H1 (cell line): ENCODE results near the gene ADGRV1. TPM values are rescaled to one million over a fixed set of nuclear protein-coding genes. Genes with fewer than 3 reads are reported as not detected.

Experiments
- CTCF ChIA-PET: fragments of 300-600 bp; sonication (Branson Sonifier 250); formaldehyde crosslinking; loops from one replicate; lab custom pipeline; 2021; ENCODE audit not compliant: partially characterized antibody; lab: Charles Lee
- POLR2A ChIA-PET: fragments of 300-600 bp; sonication (Branson Sonifier 250); formaldehyde crosslinking; loops from one replicate; lab custom pipeline; 2021; ENCODE audit warnings: inconsistent platforms; ENCODE audit not compliant: partially characterized antibody; lab: Charles Lee
- DNase-seq, 2 experiments: peaks; one replicate each; pipeline versions ENCODE4 v3.0.0 to v3.0.0-alpha.2; 2010 to 2022; ENCODE audit warnings: low spot score in 2 of 2, low read depth in 1 of 2, mixed read lengths in 1 of 2
- FAIRE-seq: peaks from 2 replicates; lab custom pipeline; 2011; peaks lifted over from hg19 to GRCh38; lab: Jason Lieb, UNC
- H2AFZ ChIP-seq: 2 replicates; pipeline ENCODE4 v1.8.1; 2012; ENCODE audit warnings: low read length, inconsistent platforms
- H2AK5ac ChIP-seq: 2 replicates; pipeline ENCODE4 v1.6.1; 2013; ENCODE audit warnings: low read depth, low read length
- H2BK120ac ChIP-seq: replicated peaks from 2 replicates; pipeline ENCODE3; 2013; ENCODE audit warnings: low read depth, low read length, inconsistent platforms
- H2BK12ac ChIP-seq: 2 replicates; pipeline ENCODE4 v1.6.1; 2013; ENCODE audit warnings: low read depth, low read length
- H2BK15ac ChIP-seq: 2 replicates; pipeline ENCODE4 v1.6.1; 2013; ENCODE audit warnings: low read length
- H2BK20ac ChIP-seq: 2 replicates; pipeline ENCODE4 v1.6.1; 2013; ENCODE audit warnings: low read length
- H2BK5ac ChIP-seq: 2 replicates; pipeline ENCODE4 v1.6.1; 2013; ENCODE audit warnings: low read depth, low read length
- H3K14ac ChIP-seq: 2 replicates; pipeline ENCODE4 v1.6.1; 2013; ENCODE audit warnings: inconsistent platforms; ENCODE audit not compliant: insufficient read length
- H3K18ac ChIP-seq: 2 replicates; pipeline ENCODE4 v1.6.1; 2013; ENCODE audit warnings: low read length; ENCODE audit errors: extremely low read depth
- H3K23ac ChIP-seq: 2 replicates; pipeline ENCODE4 v1.6.1; 2013; ENCODE audit warnings: inconsistent platforms; ENCODE audit not compliant: insufficient read length
- H3K23me2 ChIP-seq: 2 replicates; pipeline ENCODE4 v1.6.1; 2013; ENCODE audit warnings: low read depth, low read length
- H3K27ac ChIP-seq: 2 replicates; pipeline ENCODE4 v1.6.1; 2011; ENCODE audit warnings: low read depth, low read length, inconsistent platforms
- H3K27me3 ChIP-seq, 4 experiments: replicated peaks in 1 of 4; 1 replicate in 1 of 4; 2 replicates in 3 of 4; pipeline versions ENCODE4 v1.6.1 to v1.8.1; 2011 to 2013; ENCODE audit warnings: low read length in 3 of 4, mild to moderate bottlenecking in 3 of 4, inconsistent platforms in 2 of 4, mixed read lengths in 2 of 4, moderate library complexity in 1 of 4; ENCODE audit not compliant: control insufficient read depth in 3 of 4, insufficient read depth in 3 of 4; ENCODE audit errors: extremely low read depth in 1 of 4
- H3K36me3 ChIP-seq, 4 experiments: 2 replicates each; pipeline versions ENCODE4 v1.6.1 to v1.8.1; 2011 to 2013; ENCODE audit warnings: mild to moderate bottlenecking in 4 of 4, low read length in 3 of 4, moderate library complexity in 2 of 4, control low read depth in 1 of 4, inconsistent platforms in 1 of 4; ENCODE audit not compliant: insufficient read depth in 4 of 4, control insufficient read depth in 2 of 4
- H3K4ac ChIP-seq: replicated peaks from 2 replicates; pipeline ENCODE3; 2013; ENCODE audit warnings: low read length, low read depth, mixed read lengths, inconsistent platforms; ENCODE audit not compliant: insufficient read length
- H3K4me1 ChIP-seq, 4 experiments: replicated peaks in 1 of 4; 1 replicate in 1 of 4; 2 replicates in 3 of 4; pipeline versions ENCODE4 v1.6.1 to v1.8.1; 2011 to 2013; ENCODE audit warnings: low read length in 3 of 4, inconsistent platforms in 2 of 4, mixed read lengths in 1 of 4; ENCODE audit not compliant: insufficient read depth in 4 of 4, control insufficient read depth in 3 of 4
- H3K4me2 ChIP-seq, 2 experiments: 2 replicates each; pipeline versions ENCODE4 v1.6.1 to v1.8.1; 2011 to 2013; ENCODE audit warnings: low read depth in 2 of 2, low read length in 2 of 2, control low read depth in 1 of 2, inconsistent platforms in 1 of 2, mild to moderate bottlenecking in 1 of 2; ENCODE audit not compliant: insufficient read depth in 1 of 2
- H3K4me3 ChIP-seq, 4 experiments: fragments of 200-600, 300-600 bp in 1 of 4; sonication (generic), shearing (Covaris generic), sonication (Bioruptor Twin) in 1 of 4; 2 replicates each; pipeline versions ENCODE4 v1.5.1 to v1.8.1; 2011 to 2016; ENCODE audit warnings: low read length in 4 of 4, low read depth in 3 of 4, control low read depth in 2 of 4, inconsistent platforms in 2 of 4, mild to moderate bottlenecking in 2 of 4, mixed read lengths in 1 of 4, moderate library complexity in 1 of 4; ENCODE audit not compliant: insufficient read depth in 2 of 4; ENCODE audit errors: extremely low read depth in 1 of 4
- H3K56ac ChIP-seq: replicated peaks from 2 replicates; pipeline ENCODE3; 2013; ENCODE audit warnings: low read depth, mild to moderate bottlenecking, mixed read lengths, low read length, inconsistent platforms; ENCODE audit not compliant: insufficient read length
- H3K79me1 ChIP-seq: 2 replicates; pipeline ENCODE4 v1.6.1; 2013; ENCODE audit warnings: low read depth, low read length, control low read depth
- H3K79me2 ChIP-seq, 2 experiments: 2 replicates each; pipeline versions ENCODE4 v1.6.1 to v1.8.1; 2012 to 2013; ENCODE audit warnings: low read length in 2 of 2, mild to moderate bottlenecking in 2 of 2, inconsistent platforms in 1 of 2; ENCODE audit not compliant: insufficient read depth in 2 of 2, control insufficient read depth in 1 of 2
- H3K9ac ChIP-seq, 4 experiments: replicated peaks in 1 of 4; 1 replicate in 1 of 4; 2 replicates in 3 of 4; pipeline versions ENCODE4 v1.6.1 to v1.8.1; 2011 to 2013; ENCODE audit warnings: low read depth in 3 of 4, low read length in 3 of 4, control low read depth in 2 of 4, mild to moderate bottlenecking in 2 of 4, moderate library complexity in 2 of 4, inconsistent platforms in 1 of 4; ENCODE audit errors: extremely low read depth in 1 of 4
- H3K9me3 ChIP-seq, 2 experiments: 2 replicates each; pipeline versions ENCODE4 v1.6.1 to v1.8.1; 2012 to 2013; ENCODE audit warnings: mild to moderate bottlenecking in 2 of 2, moderate library complexity in 2 of 2, control low read depth in 1 of 2, inconsistent platforms in 1 of 2, low read depth in 1 of 2, low read length in 1 of 2, mixed read lengths in 1 of 2; ENCODE audit not compliant: insufficient read depth in 2 of 2
- H4K20me1 ChIP-seq, 2 experiments: replicated peaks in 1 of 2; 2 replicates each; pipeline versions ENCODE3 to v1.8.1; 2011 to 2013; ENCODE audit warnings: inconsistent platforms in 2 of 2, low read length in 2 of 2, mild to moderate bottlenecking in 1 of 2; ENCODE audit not compliant: insufficient read depth in 2 of 2, control insufficient read depth in 1 of 2
- H4K5ac ChIP-seq: 2 replicates; pipeline ENCODE4 v1.6.1; 2013; ENCODE audit warnings: low read length, low read depth, mixed read lengths, inconsistent platforms; ENCODE audit not compliant: insufficient read length
- H4K8ac ChIP-seq: 2 replicates; pipeline ENCODE4 v1.8.0; 2013; ENCODE audit warnings: mild to moderate bottlenecking, moderate library complexity, low read length, inconsistent platforms; ENCODE audit not compliant: insufficient read depth; ENCODE audit errors: extremely low read depth
- H4K91ac ChIP-seq: replicated peaks from 2 replicates; pipeline ENCODE3; 2013; ENCODE audit warnings: low read length, mixed read lengths, inconsistent platforms; ENCODE audit not compliant: insufficient read length
- KDM5A ChIP-seq: fragments of 200-600 bp; IDR thresholded peaks from 2 replicates; pipeline ENCODE4 v1.7.1; 2012; ENCODE audit warnings: mild to moderate bottlenecking, low read length, inconsistent platforms, mixed read lengths
- NRF1 ChIP-seq: IDR thresholded peaks from 2 replicates; pipeline ENCODE4 v1.6.1; 2011; ENCODE audit warnings: mild to moderate bottlenecking, low read depth, low read length, improper control_type of control experiment
- TCF12 ChIP-seq: IDR thresholded peaks from 2 replicates; pipeline ENCODE4 v1.6.1; 2011; ENCODE audit warnings: low read depth, mild to moderate bottlenecking, low read length
- WGBS, 2 experiments: shearing (Covaris generic) in 1 of 2; methylation state at CpG; one replicate each; pipeline versions ENCODE4 v1.1.6 to v1.1.7; 2013 to 2015; ENCODE audit warnings: low lambda C conversion rate in 2 of 2, mixed read lengths in 2 of 2, inconsistent platforms in 1 of 2, low coverage in 1 of 2, missing lambda C conversion rate in 1 of 2; ENCODE audit not compliant: insufficient replicate concordance in 2 of 2, insufficient coverage in 1 of 2, insufficient read length in 1 of 2; ENCODE audit errors: extremely low coverage in 1 of 2, missing lambda C conversion rate in 1 of 2; 5-methylcytosine and 5-hydroxymethylcytosine counted together
- polyA plus RNA-seq, 7 experiments: library from polyadenylated mRNA; depleted of rRNA in 3 of 7; stranded (reverse) in 5 of 7; unstranded in 2 of 7; fragments of >200 nt in 5 of 7; fragments of 200-250 nt in 2 of 7; gene quantifications; 1 replicate in 5 of 7; 2 replicates in 1 of 7; 4 replicates in 1 of 7; pipeline versions ENCODE4 v1.2.1 to v1.2.3, GENCODE V29; 2011 to 2013; ENCODE audit warnings: missing spikeins in 2 of 7, mixed read lengths in 2 of 7
- total RNA-seq: library from RNA; stranded (reverse); fragmentation: NEBNext Ultra II Directional; extraction: Animal tissue kit (Norgen Biotek cat#: 25700); gene quantifications from 2 replicates; pipeline ENCODE4 v1.2.1, GENCODE V29; 2021

Gene ADGRV1
- total and polyA plus RNA-seq, 2 of the 8 experiments (the other 6 are each of a cell fraction or from before 2014, with no cell fraction given) = 53.1 to 62.2 TPM

DNA sequence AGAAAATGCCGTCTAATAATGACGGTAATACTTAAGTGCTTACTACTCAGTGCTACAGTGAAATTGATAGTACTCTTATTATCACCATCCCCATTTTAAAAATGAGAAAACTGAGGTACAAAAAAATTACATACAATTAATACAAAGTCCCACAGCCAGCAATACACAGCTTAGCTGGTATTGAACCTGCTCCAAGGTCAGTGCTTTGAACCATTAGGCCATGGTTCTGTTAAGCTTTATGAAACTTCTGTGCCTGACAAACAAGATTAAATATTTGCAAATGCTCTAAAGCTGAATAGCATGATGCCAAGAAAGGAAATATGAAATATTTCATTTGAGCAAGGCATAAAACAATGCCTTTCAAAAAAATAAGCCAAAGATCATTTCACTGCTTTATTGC is 467.4 kb downstream of the ADGRV1 start:
- H3K4ac ChIP-seq = no peak overlapping the region
- ChIA-PET POLR2A (no interaction called here), CTCF (interaction anchor here (1.0 to 1.4 kb wide), 2 partner anchors 14 to 19 kb away, joined by 3 read pairs; no protein-coding TSS in a partner anchor)
- H3K9me3 ChIP-seq = no peaks in the 10 kb centered on the region
- FAIRE-seq = no peak
- WGBS, 2 experiments = 93% methylated on average over 2 of the region's 2 CpGs; no CpG with 5 or more reads in 1 of the 2 experiments
- no peak overlapping the region for H2BK20ac ChIP-seq
- H2BK15ac ChIP-seq = no peak overlapping the region
- H4K91ac ChIP-seq = no peak overlapping the region
- H3K23me2 ChIP-seq = no peaks in the 10 kb centered on the region
- H2BK120ac ChIP-seq = no peak overlapping the region
- H3K14ac ChIP-seq = no peak overlapping the region
- no peaks in the 10 kb centered on the region for H3K27me3 ChIP-seq
- H3K18ac ChIP-seq = no peak overlapping the region
- H2BK5ac ChIP-seq = no peak overlapping the region
- no peak overlapping the region for H4K5ac ChIP-seq
- H3K4me2 ChIP-seq = no peak overlapping the region
- H2AFZ ChIP-seq = no peak overlapping the region
- H4K20me1 ChIP-seq = no peaks in the 10 kb centered on the region
- H4K8ac ChIP-seq = no peak overlapping the region
- peaks cover 0 to 3% (median 0%) of the 10 kb centered on the region in 4 experiments; a peak in 1 of 7 replicates for H3K4me1 ChIP-seq
- H3K4me3 ChIP-seq = no peak overlapping the region
- H3K27ac ChIP-seq = no peak overlapping the region
- no peak for TF ChIP-seq TCF12
- no peak for TF ChIP-seq NRF1
- TF ChIP-seq KDM5A = no peak
- TF ChIP-seq, all 59 proteins: peak for 0
- Histone ChIP-seq H3K36me3 (no peaks in the 10 kb centered on the region), H2AK5ac (no peak overlapping the region), H3K79me1 (no peaks in the 10 kb centered on the region; the same call in 1 of the 2 replicates), H2BK12ac (no peak overlapping the region), H3K79me2 (no peaks in the 10 kb centered on the region), H3K23ac (no peak overlapping the region), H3K9ac (no peak overlapping the region), H3K56ac (no peak overlapping the region)
- no peak for DNase-seq
